GM21515 (cell line): ENCODE data around the gene ZNF831.

Source experiments
- ATAC-seq: cut with Tn5 transposase; IDR thresholded peaks from one replicate; pipeline ENCODE4 v1.9.1; 2021; ENCODE audit not compliant: unreplicated experiment

ZNF831 gene

GRCh38 chr20:59178983-59179595 is 15.5 kb downstream of the ZNF831 start:
- ATAC-seq = no peak

- ATAC-seq = no peak
These were observed 16.4 kb downstream of the ZNF831 start for GRCh38 chr20:59179988-59180387.

GRCh38 chr20:59181936-59182335 is 18.3 kb downstream of the ZNF831 start:
- no peak for ATAC-seq

GRCh38 chr20:59182401-59183044 is 18.9 kb downstream of the ZNF831 start:
- no peak for ATAC-seq

GRCh38 chr20:59183751-59184150 is 20.1 kb downstream of the ZNF831 start:
- ATAC-seq = no peak

GRCh38 chr20:59184880-59185447 is 21.3 kb downstream of the ZNF831 start:
- ATAC-seq = no peak

- ATAC-seq = no peak
These were observed 22.2 kb downstream of the ZNF831 start for GRCh38 chr20:59185809-59186208.

- no peak for ATAC-seq
These were observed 26.8 kb downstream of the ZNF831 start for GRCh38 chr20:59190466-59190865.

GRCh38 chr20:59191036-59191755 is 27.6 kb downstream of the ZNF831 start:
- no peak for ATAC-seq

GRCh38 chr20:59191756-59192532 is 28.3 kb downstream of the ZNF831 start:
- no peak for ATAC-seq

GRCh38 chr20:59192533-59192896 is 28.9 kb downstream of the ZNF831 start:
- ATAC-seq = no peak

- no peak for ATAC-seq
These were observed 29.7 kb downstream of the ZNF831 start for GRCh38 chr20:59193325-59193724.

GRCh38 chr20:59194023-59194935 is 30.7 kb downstream of the ZNF831 start:
- no peak for ATAC-seq

- no peak for ATAC-seq
These were observed 31.8 kb downstream of the ZNF831 start for GRCh38 chr20:59195316-59195993.

- no peak for ATAC-seq
These were observed 40.7 kb downstream of the ZNF831 start for GRCh38 chr20:59204165-59204894.

- no peak for ATAC-seq
These were observed 41.4 kb downstream of the ZNF831 start for GRCh38 chr20:59205044-59205443.

- no peak for ATAC-seq
These were observed 43.6 kb downstream of the ZNF831 start for GRCh38 chr20:59207235-59207634.

- ATAC-seq = peak; percentile 51
These were observed 44.2 kb downstream of the ZNF831 start for GRCh38 chr20:59207742-59208357.
